ENCODE results near the gene PRDM2.

PRDM2 gene

GRCh38 chr1:13751985-13752384 is 52.0 kb downstream of the PRDM2 start:
- H3K9me2 ChIP-seq (replicated peaks; ENCODE audit: insufficient read depth, low read length): no peaks in the 10 kb centered on the region
- H4K20me1 ChIP-seq (ENCODE audit: insufficient read depth, low read length): peaks cover 55% of the 10 kb centered on the region
- no peaks in the 10 kb centered on the region for H3K9me3 ChIP-seq (replicated peaks; ENCODE audit: insufficient read depth, low read length)
- no peak for TF ChIP-seq EZH2phosphoT487 (IDR thresholded peaks at IDR 0.05; ENCODE audit: low read length)
- no peak for TF ChIP-seq CTCF (IDR thresholded peaks at IDR 0.05; ENCODE audit: low read length)
- TF ChIP-seq EZH2 (optimal IDR thresholded peaks at IDR 0.05; ENCODE audit: low read depth, low read length): no peak
- H3K4me2 ChIP-seq (ENCODE audit: low read depth, low read length): peak overlapping the region; percentile 86; the same call in 1 of the 2 replicates
- peaks cover 19% of the 10 kb centered on the region for H3F3A ChIP-seq (ENCODE audit: insufficient read depth, low read length)
- no peaks in the 10 kb centered on the region for H3K27me3 ChIP-seq (replicated peaks; ENCODE audit: insufficient read depth, low read length)
- no peak overlapping the region for H3K4me3 ChIP-seq (ENCODE audit: low read length)
- H3K36me3 ChIP-seq (replicated peaks; ENCODE audit: insufficient read depth, low read length): peaks cover 4% of the 10 kb centered on the region; the same call in 1 of the 2 replicates
- H3K9ac ChIP-seq (ENCODE audit: low read length): no peak overlapping the region
- H2AFZ ChIP-seq (ENCODE audit: low read length): no peak overlapping the region
- DNase-seq: no peak
- H3K27ac ChIP-seq (ENCODE audit: low read length): no peak overlapping the region
- H3K4me1 ChIP-seq (ENCODE audit: low read length): peaks cover 43% of the 10 kb centered on the region
- H3K79me2 ChIP-seq (ENCODE audit: low read length): peaks cover 75% of the 10 kb centered on the region

GRCh38 chr1:13752852-13753251 is 52.9 kb downstream of the PRDM2 start:
- H3K36me3 ChIP-seq (replicated peaks; ENCODE audit: insufficient read depth, low read length): peaks cover 4% of the 10 kb centered on the region; the same call in 1 of the 2 replicates
- H3K9me2 ChIP-seq (replicated peaks; ENCODE audit: insufficient read depth, low read length): no peaks in the 10 kb centered on the region
- H3K79me2 ChIP-seq (ENCODE audit: low read length): peaks cover 83% of the 10 kb centered on the region
- TF ChIP-seq CTCF (IDR thresholded peaks at IDR 0.05; ENCODE audit: low read length) (no peak), EZH2 (optimal IDR thresholded peaks at IDR 0.05; ENCODE audit: low read depth, low read length) (no peak), EZH2phosphoT487 (IDR thresholded peaks at IDR 0.05; ENCODE audit: low read length) (no peak)
- H3K4me3 ChIP-seq (ENCODE audit: low read length): no peak overlapping the region
- no peak for DNase-seq
- 0 out of 2 replicates have a peak overlapping the region, but pooled peaks have one; percentile 6 for H3K4me2 ChIP-seq (ENCODE audit: low read depth, low read length)
- H3K9me3 ChIP-seq (replicated peaks; ENCODE audit: insufficient read depth, low read length): no peaks in the 10 kb centered on the region
- peaks cover 19% of the 10 kb centered on the region for H3F3A ChIP-seq (ENCODE audit: insufficient read depth, low read length)
- no peak overlapping the region for H3K9ac ChIP-seq (ENCODE audit: low read length)
- H3K27ac ChIP-seq (ENCODE audit: low read length): no peak overlapping the region
- H4K20me1 ChIP-seq (ENCODE audit: insufficient read depth, low read length): peaks cover 64% of the 10 kb centered on the region
- no peak overlapping the region for H2AFZ ChIP-seq (ENCODE audit: low read length)
- no peaks in the 10 kb centered on the region for H3K27me3 ChIP-seq (replicated peaks; ENCODE audit: insufficient read depth, low read length)
- peaks cover 52% of the 10 kb centered on the region for H3K4me1 ChIP-seq (ENCODE audit: low read length)

- H3K36me3 ChIP-seq (replicated peaks; ENCODE audit: insufficient read depth, low read length): peaks cover 4% of the 10 kb centered on the region; the same call in 1 of the 2 replicates
- peaks cover 13% of the 10 kb centered on the region for H3F3A ChIP-seq (ENCODE audit: insufficient read depth, low read length)
- TF ChIP-seq EZH2phosphoT487 (IDR thresholded peaks at IDR 0.05; ENCODE audit: low read length): no peak
- TF ChIP-seq EZH2 (optimal IDR thresholded peaks at IDR 0.05; ENCODE audit: low read depth, low read length): no peak
- TF ChIP-seq CTCF (IDR thresholded peaks at IDR 0.05; ENCODE audit: low read length): no peak
- H3K9ac ChIP-seq (ENCODE audit: low read length): no peak overlapping the region
- peaks cover 93% of the 10 kb centered on the region for H3K79me2 ChIP-seq (ENCODE audit: low read length)
- no peaks in the 10 kb centered on the region for H3K9me3 ChIP-seq (replicated peaks; ENCODE audit: insufficient read depth, low read length)
- H3K27ac ChIP-seq (ENCODE audit: low read length): no peak overlapping the region; the same call in 1 of the 2 replicates
- H3K4me1 ChIP-seq (ENCODE audit: low read length): peaks cover 52% of the 10 kb centered on the region
- H3K4me3 ChIP-seq (ENCODE audit: low read length): no peak overlapping the region
- no peak for DNase-seq
- no peak overlapping the region for H2AFZ ChIP-seq (ENCODE audit: low read length)
- H3K27me3 ChIP-seq (replicated peaks; ENCODE audit: insufficient read depth, low read length): no peaks in the 10 kb centered on the region
- peak overlapping the region; percentile 37; the same call in 1 of the 2 replicates for H3K4me2 ChIP-seq (ENCODE audit: low read depth, low read length)
- peaks cover 72% of the 10 kb centered on the region for H4K20me1 ChIP-seq (ENCODE audit: insufficient read depth, low read length)
- H3K9me2 ChIP-seq (replicated peaks; ENCODE audit: insufficient read depth, low read length): no peaks in the 10 kb centered on the region
Measured at GRCh38 chr1:13753636-13754402, 53.8 kb downstream of the PRDM2 start.
